ACHN (cell line): ENCODE results near the gene GPR151.

Experiments used
- DNase-seq: peaks from one replicate; pipeline ENCODE4 v3.0.0-alpha.2; 2015
- in situ Hi-C: cut with HindIII; loops from 2 replicates; pipeline ENCODE4 v1.10.0; 2017; ENCODE audit warnings: low sequenced_read_pairs, low pct_ligation_motif_present, low pct_unique_long_range_greater_than_20kb

GPR151 gene

DNA sequence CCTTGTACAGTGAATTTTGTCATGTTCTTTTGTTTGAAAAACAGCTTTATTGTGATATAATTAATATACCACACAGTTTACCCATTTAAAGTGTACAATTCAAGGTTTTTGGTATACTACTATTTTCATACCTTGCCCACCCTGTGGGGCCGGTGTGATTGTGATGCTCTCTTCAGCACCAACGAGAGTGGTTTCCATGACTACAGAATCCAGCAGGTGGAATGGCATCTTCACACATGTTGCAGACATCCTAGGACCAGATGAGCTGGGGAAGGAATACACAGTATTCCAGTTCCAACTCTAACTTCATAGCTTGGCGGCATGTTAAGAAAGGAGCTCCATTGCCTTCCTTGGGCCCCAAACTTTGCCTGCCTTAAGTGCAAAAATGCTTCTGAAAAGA is 7.7 kb upstream of the GPR151 start:
- no peak for DNase-seq
- in situ Hi-C loops, result no loop called here

DNA sequence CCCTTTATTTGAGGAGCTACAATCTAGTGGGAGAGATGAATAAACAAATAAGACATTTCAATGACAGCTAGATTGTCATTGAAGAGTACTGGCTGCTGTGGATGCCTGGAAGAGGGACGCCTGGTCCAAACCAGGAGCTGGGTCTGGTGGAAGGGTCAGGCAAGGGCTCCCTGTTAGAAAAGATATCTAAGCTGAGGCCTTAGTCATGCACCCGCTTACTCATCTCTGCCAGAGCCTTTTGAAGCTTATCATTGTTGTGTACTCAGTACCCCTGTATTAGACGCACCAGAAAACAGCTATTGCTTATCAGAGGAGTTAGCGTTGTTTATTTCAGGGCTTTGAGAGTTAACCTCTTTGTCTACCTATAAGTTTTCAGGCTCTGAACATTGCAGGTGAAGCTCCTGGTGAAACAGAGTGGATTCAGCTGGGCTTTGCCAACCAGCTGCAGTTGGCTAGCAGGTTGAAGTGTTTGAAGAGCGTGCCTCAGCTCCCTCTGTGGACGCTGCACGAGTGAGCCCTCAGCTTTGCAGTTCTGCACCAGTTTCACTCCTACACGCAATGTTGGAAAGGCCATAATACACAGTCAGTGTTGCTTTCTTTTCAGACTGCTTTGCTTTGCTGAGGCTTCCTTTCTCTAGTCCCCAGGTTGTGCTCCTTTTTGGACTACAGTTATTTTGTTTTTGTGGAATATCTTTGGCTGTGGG is 5.6 kb upstream of the GPR151 start:
- in situ Hi-C loops, result no loop called here
- no peak for DNase-seq

DNA sequence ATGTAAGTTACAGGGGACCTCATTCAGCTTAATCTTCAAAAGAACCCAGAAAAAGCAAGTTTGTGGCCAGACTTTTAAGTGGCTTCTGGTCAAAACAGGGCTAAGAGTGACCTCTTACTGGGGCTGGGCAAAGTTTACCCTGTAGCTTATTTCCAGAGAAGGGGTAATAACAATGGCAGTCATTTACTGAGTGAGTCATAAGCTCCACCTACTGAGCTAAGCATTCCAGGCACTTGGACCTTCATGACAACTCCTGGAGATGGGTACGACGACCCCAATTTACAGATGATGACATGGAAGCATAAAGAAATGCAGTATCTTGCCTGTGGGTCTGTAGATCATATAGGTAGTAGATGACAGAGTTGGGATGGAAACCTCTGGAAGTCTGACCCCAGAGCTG is 4.7 kb upstream of the GPR151 start:
- DNase-seq, result no peak
- in situ Hi-C loops, result no loop called here

DNA sequence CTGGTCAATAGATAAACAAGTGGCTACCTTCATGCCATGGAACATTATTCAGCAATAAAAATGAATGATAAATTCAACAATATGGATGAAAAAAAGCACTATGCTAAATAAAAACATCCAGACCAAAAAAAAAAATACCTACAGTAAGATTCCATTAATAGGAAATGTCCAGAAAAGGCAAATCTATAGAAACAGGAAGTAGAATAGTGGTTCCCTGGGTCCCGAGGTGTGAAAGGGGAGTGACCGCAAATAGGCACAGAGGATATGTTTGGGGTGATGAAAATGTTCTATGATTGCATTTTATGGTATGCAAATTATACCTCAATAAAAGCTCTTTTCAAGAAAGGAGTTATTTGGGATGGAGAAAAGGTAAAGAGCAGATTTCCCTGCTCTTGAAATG is 3.6 kb upstream of the GPR151 start:
- in situ Hi-C loops, result no loop called here
- DNase-seq, result no peak

DNA sequence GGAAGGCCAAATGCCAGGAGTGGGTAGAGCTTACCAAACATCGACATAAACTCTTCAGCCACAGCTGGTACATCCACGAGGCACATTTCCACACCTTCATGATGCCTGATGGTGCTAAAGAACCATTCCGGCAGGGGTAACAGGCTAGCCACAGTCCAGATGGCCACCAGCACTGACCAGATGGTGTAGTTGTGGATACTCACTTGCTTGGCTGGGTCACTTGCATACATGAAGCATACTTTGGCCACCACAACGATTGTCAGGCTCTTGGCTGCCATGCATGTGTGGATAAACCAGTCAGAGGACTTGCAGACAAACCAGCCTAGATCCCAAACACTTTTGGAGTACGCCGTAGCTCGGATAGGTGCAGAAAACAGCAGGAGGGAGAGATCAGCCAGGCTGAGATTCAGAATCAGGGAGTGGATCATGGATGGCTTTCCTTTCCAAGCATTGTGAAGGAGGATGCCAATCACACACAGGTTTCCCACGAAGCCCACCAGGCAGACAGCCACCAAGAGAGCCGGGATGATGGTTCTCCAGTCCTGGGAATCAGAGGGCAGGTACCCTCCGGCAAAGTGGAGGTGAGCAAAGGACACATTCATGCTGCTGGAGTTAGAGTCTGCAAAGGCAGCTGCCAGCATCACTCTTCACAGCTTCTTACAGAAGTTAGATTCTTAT is 378 bp downstream of the GPR151 start:
- in situ Hi-C loops, result no loop called here
- DNase-seq, result no peak

DNA sequence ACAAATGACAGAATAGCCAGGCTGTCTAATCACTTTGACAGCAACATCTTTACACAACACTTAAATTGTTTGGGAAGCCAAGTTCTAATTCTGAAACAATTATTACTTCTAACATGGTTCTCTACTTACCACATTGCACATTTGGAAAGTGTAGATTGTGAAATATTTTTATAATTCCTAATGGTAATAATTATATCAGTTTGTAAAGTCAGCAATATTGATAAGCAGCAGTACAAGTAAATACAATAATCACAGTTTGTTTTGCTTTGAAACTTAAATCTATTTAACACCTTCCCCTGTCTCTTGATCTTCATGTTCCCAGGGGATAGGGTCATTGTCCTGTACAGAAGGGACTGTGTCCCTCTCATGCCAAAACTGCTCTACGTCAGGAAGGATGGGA is 1.4 kb downstream of the GPR151 start:
- in situ Hi-C loops, result no loop called here
- no peak for DNase-seq

DNA sequence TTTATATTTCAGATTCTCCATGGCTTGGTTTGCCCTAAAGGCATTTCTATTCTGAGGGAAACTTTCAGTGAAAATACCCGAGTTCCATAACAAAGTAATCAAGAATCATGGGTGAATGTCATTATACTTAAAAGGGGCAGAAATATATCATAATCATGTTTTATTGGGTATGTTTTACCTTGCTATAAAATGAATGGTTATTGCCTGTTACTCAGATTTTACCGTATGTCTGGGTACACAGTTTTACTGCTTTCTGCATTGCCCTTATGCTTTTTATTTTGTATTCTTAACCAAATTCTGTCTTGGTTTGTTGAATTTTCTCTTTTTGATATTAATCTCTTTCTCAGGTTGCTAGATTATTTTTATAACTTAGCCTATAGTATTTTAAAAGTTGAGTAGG is 2.5 kb downstream of the GPR151 start:
- no peak for DNase-seq
- in situ Hi-C loops, result no loop called here

DNA sequence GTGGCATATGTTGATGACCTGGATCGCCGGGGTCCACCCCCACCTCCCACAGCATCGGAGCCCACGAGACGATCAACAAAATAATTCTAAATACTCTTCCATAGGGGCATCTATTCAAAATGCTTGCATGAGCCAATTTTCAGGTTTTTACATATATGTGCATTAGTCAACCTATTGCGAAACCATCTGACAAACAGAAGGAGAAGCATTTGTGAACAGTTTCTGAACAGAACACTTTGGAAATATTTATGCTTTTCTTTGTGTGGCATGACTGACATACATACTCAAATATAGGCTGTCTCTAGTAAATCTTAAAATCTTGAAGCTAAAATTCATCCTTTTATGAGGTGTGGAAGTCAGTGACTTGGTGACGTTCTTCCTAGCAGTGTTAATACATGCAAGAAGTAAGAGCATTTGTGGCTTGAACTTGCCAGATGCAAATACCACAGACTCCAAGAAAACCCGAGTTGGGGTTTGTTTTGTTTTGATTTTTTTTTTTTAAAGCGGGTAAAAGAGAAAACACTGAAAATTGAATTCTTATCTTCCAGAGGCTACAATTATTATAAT is 5.3 kb downstream of the GPR151 start:
- in situ Hi-C loops, result no loop called here
- DNase-seq, result no peak

DNA sequence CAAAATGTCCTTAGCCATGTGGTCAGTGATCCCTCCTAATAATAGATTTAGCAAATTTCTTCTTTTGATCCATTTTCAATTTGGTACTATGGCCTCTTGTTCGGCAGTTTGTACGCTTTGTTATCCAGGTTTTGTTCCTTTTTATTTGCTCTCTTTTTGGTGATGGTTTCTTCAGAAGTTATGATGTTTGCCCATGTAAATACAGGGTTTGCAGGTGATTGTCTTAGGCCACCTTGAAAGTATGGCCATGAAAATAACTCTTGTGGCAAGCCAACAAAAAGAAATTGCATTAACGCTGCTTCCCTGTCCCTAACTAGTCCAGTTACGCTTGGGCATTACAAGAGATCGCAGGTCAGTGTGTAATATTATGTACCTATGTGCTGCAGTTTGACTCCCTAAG is 8.6 kb downstream of the GPR151 start:
- in situ Hi-C loops, result no loop called here

DNA sequence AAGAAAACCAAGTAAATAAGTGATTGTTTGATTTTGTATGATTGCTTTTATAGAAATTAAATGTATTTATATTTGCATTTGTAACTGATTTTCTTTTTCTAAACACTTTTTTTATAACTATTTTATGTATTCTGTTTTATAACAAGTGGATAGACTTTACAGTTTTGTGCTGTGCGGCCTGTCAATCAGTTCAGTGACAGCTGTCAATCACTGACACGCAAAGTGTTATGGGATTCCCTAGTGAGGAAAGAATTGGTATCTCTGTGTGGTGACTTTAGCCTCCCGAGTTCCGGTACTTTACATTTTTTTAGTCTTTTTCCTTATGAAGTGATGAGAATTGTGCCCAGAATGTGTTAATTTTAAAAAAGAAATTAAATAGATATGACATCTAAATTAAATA is 16.3 kb downstream of the GPR151 start:
- no peak for DNase-seq
- in situ Hi-C loops, result no loop called here

More for the DNA sequence above, 8.6 kb downstream of the GPR151 start:
- DNase-seq, result no peak

DNA sequence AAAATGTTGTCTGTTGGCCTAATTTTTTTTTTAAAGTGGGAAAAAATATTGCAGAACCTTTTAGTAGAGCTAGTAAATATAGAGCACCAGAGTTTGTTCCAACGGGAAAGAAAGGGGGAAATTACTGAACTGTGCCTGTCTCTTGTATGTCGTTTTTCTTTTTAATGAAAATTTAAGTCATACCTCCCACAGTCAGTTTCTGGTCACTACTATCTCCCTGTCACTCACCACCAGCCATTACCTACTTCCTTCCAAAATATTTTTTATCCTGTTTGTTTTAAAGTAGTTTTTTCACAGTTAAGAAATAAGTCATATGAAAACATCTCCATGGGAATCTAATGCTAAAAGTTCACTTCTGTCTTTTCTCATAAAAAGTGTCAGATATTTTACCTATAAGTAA is 21.3 kb downstream of the GPR151 start:
- in situ Hi-C loops, result no loop called here
- DNase-seq, result no peak

DNA sequence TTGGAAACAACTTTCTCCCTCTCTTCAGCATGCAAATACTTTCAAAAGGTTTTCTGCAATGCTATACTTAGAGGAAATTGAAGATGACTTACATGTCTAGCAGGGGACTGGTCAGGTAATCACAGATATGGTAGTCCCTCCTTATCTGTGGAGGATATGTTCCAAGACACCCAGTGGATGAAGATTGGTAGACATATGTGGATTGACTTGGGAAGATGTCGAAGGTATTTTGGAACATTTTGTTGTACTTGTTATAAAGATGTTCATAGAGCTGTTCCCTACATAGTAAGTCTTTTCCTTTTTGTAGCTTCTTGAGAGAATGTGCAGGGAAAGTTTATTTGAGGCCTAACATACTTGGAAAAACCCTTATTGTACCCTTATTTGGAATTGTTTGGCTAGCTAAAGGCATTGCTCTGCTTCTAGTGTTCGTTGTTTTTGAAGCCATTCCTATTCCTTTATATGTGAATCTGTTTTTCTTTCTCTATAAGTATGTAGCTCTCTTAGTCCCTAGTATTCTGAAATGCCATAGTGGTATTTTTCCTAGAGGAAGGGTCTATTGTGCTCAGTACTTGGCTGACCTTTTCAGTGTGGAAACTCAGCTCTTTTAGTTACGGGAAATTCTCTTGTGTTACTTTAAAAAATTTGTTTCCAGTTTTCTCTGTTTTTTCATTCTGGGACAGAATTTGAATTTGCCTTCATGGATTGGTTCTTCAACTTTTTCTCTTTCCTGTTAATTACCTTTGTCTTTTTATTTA is 25.7 kb downstream of the GPR151 start:
- in situ Hi-C loops, result no loop called here

DNA sequence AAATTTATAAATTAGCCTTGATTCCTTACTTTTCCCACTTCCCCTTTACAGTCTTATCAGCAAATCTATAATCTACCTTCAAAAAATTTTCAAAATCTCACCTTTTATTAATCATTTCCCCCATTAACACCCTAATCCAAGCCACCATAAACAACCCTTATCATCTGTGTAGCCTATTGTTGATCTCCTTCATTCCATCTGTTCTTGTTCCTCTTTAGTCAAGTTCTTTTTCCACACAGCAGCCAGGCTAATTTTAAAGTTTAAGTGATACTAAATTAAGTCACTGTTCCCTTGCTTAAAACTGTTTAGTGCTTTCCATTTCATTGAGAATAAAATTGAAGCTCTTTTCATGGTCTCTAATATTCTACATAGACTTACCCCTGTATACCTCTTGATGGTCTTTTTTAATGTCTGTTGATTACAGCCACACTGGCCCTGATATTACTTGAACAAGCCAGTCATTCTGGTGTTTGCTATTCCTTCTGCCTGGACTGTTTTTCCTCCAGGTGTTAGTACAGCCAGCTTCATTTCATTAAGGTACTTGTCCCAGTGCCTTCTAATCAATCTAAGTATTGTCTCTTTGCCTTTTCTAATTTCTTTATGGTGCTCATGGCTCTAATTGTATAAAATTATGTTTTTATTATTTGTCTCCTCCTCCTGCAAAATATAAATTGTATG is 31.1 kb downstream of the GPR151 start:
- DNase-seq, result no peak
- in situ Hi-C loops, result no loop called here

More for the DNA sequence above, 25.7 kb downstream of the GPR151 start:
- DNase-seq, result no peak

DNA sequence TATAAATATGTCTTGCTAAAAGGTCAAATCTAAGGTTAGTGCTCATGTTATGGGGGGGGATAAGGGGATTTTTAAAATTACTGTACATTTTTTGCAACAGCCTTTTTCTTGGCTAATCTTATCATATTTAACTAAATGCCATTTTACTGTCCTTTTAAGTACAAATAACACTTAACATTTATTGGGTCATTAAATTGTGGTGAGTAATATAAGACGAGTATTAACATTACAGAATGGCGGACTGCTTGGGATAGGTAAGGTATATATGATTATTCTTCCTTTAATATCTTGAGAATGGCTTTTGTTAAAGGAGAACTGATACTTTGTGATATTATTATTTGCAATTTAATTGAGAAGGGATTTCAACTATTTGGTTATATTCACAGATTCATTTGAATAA is 33.2 kb downstream of the GPR151 start:
- DNase-seq, result no peak
- in situ Hi-C loops, result no loop called here

DNA sequence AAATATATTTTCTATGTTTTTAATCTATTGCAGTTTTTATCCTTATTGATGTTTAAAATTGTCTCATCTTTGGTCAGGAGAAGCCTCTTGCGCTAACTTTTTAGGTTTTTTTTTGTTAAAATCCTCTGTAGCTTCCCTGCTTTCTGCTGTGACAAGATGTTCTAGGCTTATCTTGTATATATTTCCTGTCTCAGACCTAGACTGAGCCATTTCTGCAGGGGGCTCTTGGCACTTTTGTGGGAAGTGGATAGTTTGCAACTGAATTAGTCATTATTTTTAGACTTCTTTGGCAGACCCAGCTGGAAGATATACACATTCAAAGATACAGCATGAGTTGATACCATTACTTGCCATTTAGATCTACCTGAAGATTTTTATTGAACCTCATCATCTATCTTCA is 40.1 kb downstream of the GPR151 start:
- DNase-seq, result no peak
- in situ Hi-C loops, result no loop called here

DNA sequence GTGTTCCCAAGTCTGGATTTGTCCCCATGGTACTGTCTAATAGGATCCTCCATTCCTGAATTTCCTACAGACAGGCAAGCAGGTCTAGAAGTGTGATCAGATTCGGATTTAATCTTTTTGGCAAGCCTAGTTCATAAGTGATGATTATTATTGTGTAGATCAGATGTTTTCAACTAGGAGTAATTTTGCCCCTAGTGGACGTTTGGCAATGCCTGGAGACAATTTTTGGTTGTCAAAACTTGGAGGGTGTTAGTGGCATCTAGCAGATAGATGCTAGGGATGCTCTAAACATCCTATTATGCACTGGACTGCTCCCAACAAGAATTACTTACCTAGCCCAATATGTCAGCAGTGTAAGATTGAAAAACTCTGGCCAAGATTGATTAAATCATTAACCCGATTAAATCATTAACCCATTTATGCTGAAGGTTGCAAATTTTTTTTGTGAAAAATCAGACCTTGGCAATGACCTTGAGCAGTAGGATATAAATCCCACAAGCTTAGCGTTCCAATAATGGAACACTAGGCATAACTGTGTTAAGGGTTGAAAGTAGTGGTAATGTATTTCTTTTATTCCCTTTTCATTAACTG is 40.7 kb downstream of the GPR151 start:
- peak; percentile 4 for DNase-seq
- in situ Hi-C loops, result no loop called here

DNA sequence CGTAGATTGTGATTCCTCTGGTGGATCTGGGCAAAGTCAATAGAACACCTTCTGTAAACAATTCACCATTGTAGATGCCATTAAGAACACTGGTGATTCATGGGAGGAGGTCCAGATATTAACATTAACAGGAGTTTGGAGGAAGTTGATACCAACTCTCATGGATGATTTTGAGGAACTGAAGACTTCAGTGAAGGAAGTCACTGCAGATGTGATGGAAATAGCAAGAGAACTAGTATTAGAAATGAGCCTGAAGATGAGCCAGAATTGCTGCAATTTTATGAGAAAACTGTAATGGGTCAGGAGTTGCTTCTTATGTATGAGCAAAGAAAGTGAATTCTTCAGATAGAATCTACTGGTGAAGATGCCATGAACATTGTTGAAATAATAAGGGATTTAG is 41.9 kb downstream of the GPR151 start:
- DNase-seq, result no peak
- in situ Hi-C loops, result no loop called here

DNA sequence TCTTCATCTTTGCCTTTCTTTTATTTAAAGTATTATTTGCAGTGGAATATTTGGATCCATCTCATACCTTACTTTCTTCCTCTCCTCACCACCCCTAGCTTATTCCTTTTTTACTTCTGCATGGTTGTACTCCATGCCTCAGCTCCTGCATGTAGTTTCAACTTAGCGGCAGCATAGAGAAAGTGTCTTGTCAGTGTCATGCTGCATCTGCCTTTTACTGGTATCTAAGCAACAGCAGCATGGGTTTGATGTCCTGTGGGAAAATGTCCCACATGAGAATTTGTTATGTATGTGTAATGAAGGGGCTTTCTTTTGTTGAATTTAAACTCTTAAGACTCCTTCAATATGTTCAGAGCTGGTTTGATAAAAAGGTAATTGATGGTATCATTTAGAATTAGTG is 48.2 kb downstream of the GPR151 start:
- no peak for DNase-seq
- in situ Hi-C loops, result no loop called here
